EH (cell line): Measurements from ENCODE around the gene PDE4D.
"Not testable (repeated sequence)": the region's sequence is repeated elsewhere in the genome, so short reads cannot be mapped to it uniquely, and the experiment has no call there.

Experiments
- DNase-seq: peaks from one replicate; pipeline ENCODE4 v3.0.0-alpha.2; 2015; ENCODE audit warnings: low read depth

The PDE4D gene

GRCh38 chr5:58965677-58966414, 927.7 kb downstream of the PDE4D start:
- DNase-seq: no peak

- DNase-seq: no peak
Measured at GRCh38 chr5:58963821-58964220, 929.7 kb downstream of the PDE4D start.

GRCh38 chr5:58963361-58963760, 930.2 kb downstream of the PDE4D start:
- no peak for DNase-seq

- DNase-seq: no peak
Measured at GRCh38 chr5:58961631-58962280, 931.8 kb downstream of the PDE4D start.

- no peak for DNase-seq
Measured at GRCh38 chr5:58958701-58959100, 934.8 kb downstream of the PDE4D start.

- DNase-seq: not testable (repeated sequence)
Measured at GRCh38 chr5:58953218-58953617, 940.3 kb downstream of the PDE4D start.

GRCh38 chr5:58950224-58950623, 943.3 kb downstream of the PDE4D start:
- DNase-seq: no peak

- DNase-seq: no peak
Measured at GRCh38 chr5:58946230-58946629, 947.3 kb downstream of the PDE4D start.

GRCh38 chr5:58944221-58944620, 949.3 kb downstream of the PDE4D start:
- DNase-seq: no peak

GRCh38 chr5:58940446-58940845, 953.1 kb downstream of the PDE4D start:
- DNase-seq: no peak

- no peak for DNase-seq
Measured at GRCh38 chr5:58939664-58940063, 953.9 kb downstream of the PDE4D start.

GRCh38 chr5:58938563-58939424, 954.7 kb downstream of the PDE4D start:
- no peak for DNase-seq

GRCh38 chr5:58937031-58937681, 956.4 kb downstream of the PDE4D start:
- no peak for DNase-seq

GRCh38 chr5:58934629-58935097, 958.9 kb downstream of the PDE4D start:
- no peak for DNase-seq

GRCh38 chr5:58933891-58934628, 959.5 kb downstream of the PDE4D start:
- DNase-seq: no peak

- no peak for DNase-seq
Measured at GRCh38 chr5:58932057-58932612, 961.4 kb downstream of the PDE4D start.

GRCh38 chr5:58930520-58930919, 963.0 kb downstream of the PDE4D start:
- no peak for DNase-seq

GRCh38 chr5:58929726-58930125, 963.8 kb downstream of the PDE4D start:
- no peak for DNase-seq

- DNase-seq: no peak
Measured at GRCh38 chr5:58927938-58928337, 965.6 kb downstream of the PDE4D start.

- no peak for DNase-seq
Measured at GRCh38 chr5:58927181-58927580, 966.3 kb downstream of the PDE4D start.

GRCh38 chr5:58926541-58926935, 967.0 kb downstream of the PDE4D start:
- no peak for DNase-seq
